Astrocyte of the cerebellum (primary cell): ENCODE results near the gene EHHADH.
"Not testable (repeated sequence)": the region's sequence is repeated elsewhere in the genome, so short reads cannot be mapped to it uniquely, and the experiment has no call there.

ENCODE experiments used
- DNase-seq: peaks from one replicate; pipeline ENCODE4 v3.0.0-alpha.2; 2011; ENCODE audit warnings: low read depth
- H3K4me3 ChIP-seq: 2 replicates; pipeline ENCODE4 v1.5.1; 2011; ENCODE audit warnings: mild to moderate bottlenecking, low read depth, low read length, moderate library complexity
- in situ Hi-C: cut with HindIII; loops from 2 replicates; pipeline ENCODE4 v1.10.0; 2017; ENCODE audit warnings: low sequenced_read_pairs
- TF ChIP-seq, protein P1 (sequence below): IDR thresholded peaks from 2 replicates; pipeline ENCODE4 v1.5.1; 2012; ENCODE audit warnings: low read length, low read depth, moderate library complexity, mild to moderate bottlenecking; ENCODE audit errors: missing control alignments

Gene EHHADH

DNA sequence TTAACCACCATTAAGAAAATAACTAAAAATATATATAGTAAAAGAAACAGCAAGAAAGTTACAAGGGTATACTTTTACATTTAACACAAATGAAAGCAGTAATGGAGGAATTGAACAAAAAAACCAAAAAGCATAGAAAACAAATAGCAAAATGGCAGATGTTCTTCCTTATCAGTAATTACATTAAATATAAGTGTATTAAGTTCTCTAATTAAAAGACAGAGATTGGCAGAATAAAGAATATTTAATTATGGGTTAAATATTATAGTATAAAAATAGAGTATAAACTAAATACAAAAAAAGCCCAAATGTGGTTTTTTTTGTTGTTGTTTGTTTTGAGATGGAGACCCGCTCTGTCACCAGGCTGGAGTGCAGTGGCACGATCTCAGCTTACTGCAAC lies 20.5 kb downstream of the EHHADH start:
- no peak for DNase-seq
- in situ Hi-C loops, result no loop called here

GRCh38 chr3:185226526-185226925 lies 27.3 kb downstream of the EHHADH start:
- in situ Hi-C loops, H3K4me3 ChIP-seq, DNase-seq: not testable (repeated sequence)

More for the DNA sequence above, 20.5 kb downstream of the EHHADH start:
- no peak overlapping the region for H3K4me3 ChIP-seq
- TF ChIP-seq, protein P1, sequence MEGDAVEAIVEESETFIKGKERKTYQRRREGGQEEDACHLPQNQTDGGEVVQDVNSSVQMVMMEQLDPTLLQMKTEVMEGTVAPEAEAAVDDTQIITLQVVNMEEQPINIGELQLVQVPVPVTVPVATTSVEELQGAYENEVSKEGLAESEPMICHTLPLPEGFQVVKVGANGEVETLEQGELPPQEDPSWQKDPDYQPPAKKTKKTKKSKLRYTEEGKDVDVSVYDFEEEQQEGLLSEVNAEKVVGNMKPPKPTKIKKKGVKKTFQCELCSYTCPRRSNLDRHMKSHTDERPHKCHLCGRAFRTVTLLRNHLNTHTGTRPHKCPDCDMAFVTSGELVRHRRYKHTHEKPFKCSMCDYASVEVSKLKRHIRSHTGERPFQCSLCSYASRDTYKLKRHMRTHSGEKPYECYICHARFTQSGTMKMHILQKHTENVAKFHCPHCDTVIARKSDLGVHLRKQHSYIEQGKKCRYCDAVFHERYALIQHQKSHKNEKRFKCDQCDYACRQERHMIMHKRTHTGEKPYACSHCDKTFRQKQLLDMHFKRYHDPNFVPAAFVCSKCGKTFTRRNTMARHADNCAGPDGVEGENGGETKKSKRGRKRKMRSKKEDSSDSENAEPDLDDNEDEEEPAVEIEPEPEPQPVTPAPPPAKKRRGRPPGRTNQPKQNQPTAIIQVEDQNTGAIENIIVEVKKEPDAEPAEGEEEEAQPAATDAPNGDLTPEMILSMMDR, result no peak

DNA sequence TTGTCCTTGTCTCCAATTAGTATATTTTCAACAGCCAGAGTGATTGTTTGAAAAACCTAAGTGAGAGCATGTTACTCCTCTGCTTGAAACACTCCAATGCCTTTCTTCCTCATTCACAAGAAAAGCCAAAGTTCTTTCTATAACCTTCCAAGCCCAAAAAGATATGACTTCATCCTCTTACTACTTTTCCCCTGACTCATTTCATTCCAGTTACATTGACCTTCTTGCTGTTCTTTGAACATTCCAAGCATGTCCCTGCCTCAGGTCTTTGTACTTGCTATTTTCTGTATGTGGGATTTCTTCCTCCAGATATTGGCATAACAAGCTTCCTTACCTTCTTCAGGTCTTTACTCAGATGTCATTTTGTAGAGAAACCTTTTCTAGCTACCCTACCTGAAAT lies 28.3 kb downstream of the EHHADH start:
- H3K4me3 ChIP-seq, result no peak overlapping the region
- TF ChIP-seq, protein P1, result no peak
- in situ Hi-C loops, result no loop called here
- peak; percentile 24 for DNase-seq

DNA sequence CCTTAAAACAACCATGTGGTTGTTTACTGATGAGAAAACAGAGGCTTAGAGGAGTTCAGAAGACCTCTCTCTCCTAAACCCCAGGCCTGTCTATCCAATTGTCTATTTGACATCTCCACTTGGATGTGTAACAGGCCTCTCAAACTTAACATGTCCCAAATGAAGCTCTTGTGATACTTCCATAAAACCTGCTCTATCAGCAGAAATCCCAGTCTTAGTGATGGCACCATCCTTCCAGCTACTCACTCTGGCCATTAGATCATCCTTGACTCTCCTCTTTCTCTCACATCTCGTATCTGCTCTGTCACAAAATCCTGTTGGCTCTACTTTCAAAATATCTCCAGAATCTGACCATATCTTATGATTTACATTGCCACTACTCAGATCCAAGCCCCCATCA lies 28.8 kb downstream of the EHHADH start:
- TF ChIP-seq, protein P1, result no peak
- H3K4me3 ChIP-seq, result no peak overlapping the region

GRCh38 chr3:185221203-185221602 lies 32.6 kb downstream of the EHHADH start:
- TF ChIP-seq, protein P1, result no peak
- in situ Hi-C loops, result no loop called here
- no peak for DNase-seq

More for the DNA sequence above, 28.8 kb downstream of the EHHADH start:
- in situ Hi-C loops, result no loop called here
- DNase-seq, result no peak

DNA sequence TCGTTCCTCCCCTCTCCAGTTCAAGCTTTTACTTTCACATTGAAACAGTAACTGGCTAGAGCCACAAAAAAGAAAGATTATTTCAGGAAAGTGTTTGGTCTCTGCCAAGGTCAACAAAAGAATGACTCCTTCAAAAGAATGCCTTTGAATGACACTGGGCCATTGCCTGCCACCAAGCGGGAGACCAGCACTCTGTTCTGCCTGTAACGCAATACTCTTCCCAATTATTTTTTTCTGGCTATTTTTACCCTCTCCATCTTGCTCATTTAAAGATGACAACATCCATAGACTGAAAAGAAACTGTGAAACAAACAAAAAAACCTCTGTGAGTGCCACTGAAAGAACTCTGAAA lies 37.3 kb downstream of the EHHADH start:
- peak overlapping the region; percentile 23 for H3K4me3 ChIP-seq
- no peak for DNase-seq
- in situ Hi-C loops, result no loop called here

More at GRCh38 chr3:185221203-185221602, 32.6 kb downstream of the EHHADH start:
- no peak overlapping the region for H3K4me3 ChIP-seq

DNA sequence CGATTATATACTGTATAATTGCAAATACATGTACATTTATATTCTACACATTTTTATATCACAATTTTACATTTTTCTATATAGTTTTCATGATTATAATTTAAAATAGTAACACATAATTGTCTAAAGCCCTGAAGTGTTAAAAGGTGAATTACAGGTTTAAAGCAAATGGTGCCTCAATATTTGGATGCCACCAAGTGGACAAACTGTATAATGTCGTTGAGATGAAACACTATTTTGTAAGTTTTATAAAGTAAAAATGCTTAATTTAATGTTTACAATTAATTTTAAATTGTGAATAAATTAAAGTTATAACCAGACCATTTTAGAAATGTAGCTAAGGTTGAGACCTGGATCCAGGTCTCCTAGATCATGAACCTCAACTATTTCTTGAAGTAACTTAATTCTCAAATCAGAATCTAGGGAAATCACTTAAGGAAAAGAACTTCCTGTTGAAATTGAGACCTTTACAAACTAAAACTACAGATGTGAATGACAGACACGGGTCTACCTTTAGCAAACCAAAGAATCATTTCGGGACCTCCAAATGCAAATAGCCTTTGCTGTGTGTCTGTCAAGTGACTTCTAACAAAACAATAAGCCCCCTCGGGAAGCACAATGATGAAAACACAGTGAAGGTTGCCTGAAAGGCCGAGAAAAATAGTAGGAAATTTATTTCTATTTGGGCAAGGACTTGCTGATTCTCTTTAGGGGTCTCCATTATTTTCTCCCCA lies 37.8 kb downstream of the EHHADH start:
- no peak for DNase-seq
- TF ChIP-seq, protein P1, result peak; percentile 49
- peak overlapping the region; percentile 23 for H3K4me3 ChIP-seq
- in situ Hi-C loops, result no loop called here

More for the DNA sequence above, 37.3 kb downstream of the EHHADH start:
- TF ChIP-seq, protein P1, result no peak
